Panc1 (cell line): ENCODE measurements around the gene GRAMD1B.

Experiments
- CTCF ChIP-seq: fragments of 450-650 bp; IDR thresholded peaks from 2 replicates; pipeline ENCODE4 v1.5.1; 2017; ENCODE audit warnings: mild to moderate bottlenecking
- POLR2AphosphoS5 ChIP-seq: IDR thresholded peaks from 2 replicates; pipeline ENCODE4 v1.6.1; 2012; ENCODE audit warnings: mild to moderate bottlenecking, low read depth, low read length, moderate library complexity
- TCF7L2 ChIP-seq: IDR thresholded peaks from 2 replicates; pipeline ENCODE4 v1.6.1; 2011; ENCODE audit warnings: mild to moderate bottlenecking, low read depth, low read length, inconsistent platforms

- TF ChIP-seq TCF7L2 = no peak
- TF ChIP-seq CTCF = no peak
- no peak for TF ChIP-seq POLR2AphosphoS5
These were observed 23.5 kb upstream of the GRAMD1B start for GRCh38 chr11:123406441-123407129.
